IPS DF 4.7 (cell line): ENCODE measurements around the gene NUP214.

Experiments
- DNase-seq: peaks from one replicate; pipeline ENCODE4 v3.0.0-alpha.2; 2013; ENCODE audit warnings: low spot score; ENCODE audit errors: extremely low read depth

NUP214 gene

DNA sequence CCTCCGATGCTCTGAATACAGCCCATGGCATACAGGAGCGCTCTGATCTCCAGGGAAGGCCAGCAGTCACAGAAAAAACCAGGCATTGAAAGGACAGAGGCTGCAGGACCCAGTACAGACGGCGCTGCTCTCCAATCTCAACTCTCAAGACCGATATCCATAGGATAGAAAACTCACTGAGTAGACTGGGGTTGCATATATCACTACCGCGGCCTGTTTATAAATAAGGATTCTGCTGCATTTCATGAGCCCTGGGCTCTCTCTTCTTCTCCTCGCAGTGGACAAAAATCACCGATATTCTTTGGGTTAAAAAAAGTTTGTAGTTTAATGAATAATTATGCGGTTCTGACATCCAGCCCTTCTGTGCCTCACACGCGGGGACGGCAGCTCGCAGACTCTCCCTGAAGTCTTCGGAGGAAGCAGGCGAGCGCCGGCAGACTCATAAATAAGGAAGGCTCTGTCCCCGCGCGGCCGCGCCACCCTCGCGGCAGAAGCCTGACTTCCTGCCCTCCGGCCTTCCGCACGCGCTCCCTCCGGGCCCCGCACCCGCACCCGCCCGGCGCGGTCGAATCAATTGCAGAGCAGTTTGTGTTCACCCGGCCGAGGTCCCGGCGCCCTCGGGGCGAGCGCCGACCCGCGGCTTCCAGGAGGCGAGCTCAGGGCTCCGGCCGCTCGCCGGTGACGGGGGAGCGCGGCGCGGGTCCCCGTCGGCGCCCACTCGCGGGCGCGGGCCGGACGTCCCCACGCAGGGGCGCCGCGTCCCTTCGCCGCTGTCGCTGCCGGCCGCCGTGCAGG, 150.9 kb downstream of the NUP214 start, which contains the start of gene FAM78A:
TSS of gene FAM78A (minus strand) at position 417 of the 795 bp plus-strand sequence. CDS start at position 86, 331 bp downstream.
- no peak for DNase-seq

- DNase-seq = no peak
Measured at GRCh38 chr9:131276891-131277286, 151.5 kb downstream of the NUP214 start.

DNA sequence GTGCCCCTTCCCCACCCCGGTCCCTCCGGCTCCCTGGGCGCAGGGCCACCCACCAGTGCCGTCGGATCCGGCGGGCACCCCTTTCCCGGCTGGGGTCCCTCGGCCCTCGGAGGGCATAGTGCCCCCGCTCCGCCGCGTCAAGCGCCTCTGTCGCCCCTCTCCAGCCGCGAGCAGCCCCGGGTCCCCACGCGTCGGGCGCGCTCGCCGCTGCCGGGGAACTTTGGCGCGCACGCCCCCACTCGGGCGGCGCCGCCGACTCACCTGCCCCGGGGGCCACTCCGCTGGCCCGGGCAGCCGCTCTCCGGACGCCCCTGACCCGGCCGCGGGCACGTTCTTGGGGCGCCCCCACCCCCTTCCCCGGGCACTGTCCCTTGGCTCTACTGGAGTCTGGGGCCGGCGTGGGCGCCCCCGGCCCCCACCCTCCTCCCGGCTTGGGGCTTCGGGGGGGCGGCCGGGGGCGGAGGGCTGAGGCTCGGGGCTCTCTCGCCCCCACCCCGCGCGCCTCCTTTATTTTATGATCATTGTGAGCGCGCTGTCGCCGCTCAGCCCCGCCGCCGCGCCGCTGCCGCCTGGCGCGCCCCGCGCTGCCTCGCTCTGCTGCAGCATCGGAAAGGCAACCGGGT, 152.0 kb downstream of the NUP214 start:
- DNase-seq = no peak

- DNase-seq = no peak
Measured at GRCh38 chr9:131277910-131278701, 152.7 kb downstream of the NUP214 start.

DNA sequence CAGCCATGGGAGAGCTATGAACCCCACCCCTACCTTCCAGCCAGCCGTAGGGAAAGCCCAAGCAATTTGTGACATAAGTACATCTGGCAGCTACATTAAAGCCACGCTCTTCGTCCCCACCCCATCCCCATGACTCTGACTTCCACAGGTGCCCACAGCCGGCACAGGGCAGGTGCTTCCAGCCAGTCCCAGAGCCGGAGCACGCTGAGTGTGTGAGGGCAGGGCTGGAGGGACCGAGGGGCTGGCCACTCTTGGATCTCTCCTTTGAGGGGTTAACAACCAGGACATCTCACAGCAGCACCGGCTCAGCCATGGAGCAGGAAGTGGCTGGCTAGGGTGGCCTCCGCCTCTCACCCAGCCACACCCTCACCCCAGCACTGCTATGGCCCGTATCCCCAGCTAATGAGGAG, 153.3 kb downstream of the NUP214 start:
- no peak for DNase-seq

GRCh38 chr9:131279196-131279862, 153.9 kb downstream of the NUP214 start:
- no peak for DNase-seq

DNA sequence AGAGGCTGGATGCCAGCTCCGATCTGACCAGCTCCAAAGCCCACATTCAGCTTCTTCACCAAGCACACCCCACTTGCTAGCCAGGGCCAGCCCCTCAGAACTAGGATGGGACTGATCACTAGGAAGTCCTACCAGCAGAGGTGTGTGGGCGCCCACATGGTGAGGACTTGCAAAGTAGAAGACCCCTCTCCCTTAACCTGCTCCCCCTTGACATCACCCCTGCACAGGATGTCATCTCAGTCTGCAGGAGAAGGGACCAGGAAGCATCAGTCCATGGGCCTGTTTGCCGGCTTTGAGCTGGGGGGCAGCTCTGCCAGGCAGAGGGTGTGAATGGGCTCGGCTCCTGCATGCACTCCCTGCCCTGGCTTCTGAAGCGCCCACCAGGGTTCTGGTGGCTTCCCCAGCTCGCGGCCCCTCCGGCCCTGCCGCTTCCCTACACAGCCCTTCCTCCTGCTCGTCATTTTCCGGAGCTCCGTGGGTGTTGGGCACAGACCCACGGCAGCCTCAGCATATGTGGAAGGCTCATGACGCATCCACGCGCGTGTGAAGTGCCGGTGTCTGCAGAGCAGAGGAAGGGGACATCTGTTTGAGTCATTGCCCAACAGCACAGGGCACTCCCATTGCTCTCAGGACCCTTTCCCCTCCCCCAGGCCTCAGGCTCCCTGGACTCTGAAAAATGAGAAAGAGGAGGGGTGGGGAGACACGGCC, 154.6 kb downstream of the NUP214 start:
- no peak for DNase-seq

DNA sequence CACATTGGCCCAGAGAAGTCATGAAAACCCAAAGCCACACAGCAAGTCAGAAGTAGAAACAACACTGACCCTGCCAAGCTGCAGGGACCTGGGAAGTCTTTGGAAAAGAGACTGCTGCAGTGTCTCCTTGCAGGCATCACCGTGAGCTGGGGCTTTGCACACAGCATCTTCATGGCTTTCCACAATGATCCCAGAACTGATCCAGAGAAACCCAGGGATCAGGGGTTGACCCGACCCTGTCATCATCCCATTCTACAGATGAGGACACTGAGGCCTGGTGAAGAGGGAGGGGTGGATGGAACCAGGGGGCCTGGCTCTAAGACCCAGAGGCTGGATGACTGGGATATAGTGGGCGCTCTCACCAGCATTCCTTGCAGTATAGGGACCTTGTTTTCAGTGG, 155.3 kb downstream of the NUP214 start:
- no peak for DNase-seq

DNA sequence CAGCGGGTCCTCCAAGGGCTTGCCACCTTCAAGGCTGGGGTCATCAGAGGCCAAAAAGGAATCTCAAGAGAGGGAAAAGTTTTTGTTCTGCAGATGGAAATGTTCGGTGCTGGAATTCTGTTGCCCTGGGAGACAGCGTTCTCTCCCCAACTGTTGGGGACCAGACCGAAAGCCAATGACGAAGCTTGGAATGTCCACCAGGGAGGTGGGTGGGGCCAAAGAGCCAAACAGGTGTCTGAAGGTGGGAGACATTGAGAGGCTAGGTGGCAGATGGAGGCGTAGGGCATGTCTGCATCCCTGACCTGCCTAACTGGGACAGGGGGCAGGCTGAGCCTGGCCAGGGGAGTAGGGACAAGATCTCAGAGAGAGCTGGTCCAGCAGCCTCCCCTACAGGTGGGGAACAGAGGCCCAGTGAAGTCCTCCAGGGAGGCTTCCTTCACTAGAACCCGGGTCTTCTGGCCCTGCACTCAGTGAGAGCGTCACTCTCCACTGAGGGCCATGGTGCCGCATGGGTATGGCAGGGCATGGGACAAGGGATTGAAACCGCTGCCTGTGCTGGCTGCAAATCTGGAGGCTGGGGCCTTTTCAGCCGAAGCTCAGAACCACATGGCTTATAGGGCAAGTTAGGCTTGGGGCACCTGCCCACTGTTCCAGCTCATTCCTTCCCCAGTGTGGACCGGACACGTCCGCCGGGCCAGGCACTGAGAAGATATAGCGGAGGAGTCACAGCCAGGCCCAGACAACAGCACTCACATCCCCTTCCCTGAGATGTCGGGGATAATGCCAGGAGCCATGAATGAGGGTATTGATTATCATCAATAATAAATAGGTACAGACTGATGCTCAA, 156.0 kb downstream of the NUP214 start:
- no peak for DNase-seq

- DNase-seq = no peak
Measured at GRCh38 chr9:131282175-131282574, 156.8 kb downstream of the NUP214 start.

DNA sequence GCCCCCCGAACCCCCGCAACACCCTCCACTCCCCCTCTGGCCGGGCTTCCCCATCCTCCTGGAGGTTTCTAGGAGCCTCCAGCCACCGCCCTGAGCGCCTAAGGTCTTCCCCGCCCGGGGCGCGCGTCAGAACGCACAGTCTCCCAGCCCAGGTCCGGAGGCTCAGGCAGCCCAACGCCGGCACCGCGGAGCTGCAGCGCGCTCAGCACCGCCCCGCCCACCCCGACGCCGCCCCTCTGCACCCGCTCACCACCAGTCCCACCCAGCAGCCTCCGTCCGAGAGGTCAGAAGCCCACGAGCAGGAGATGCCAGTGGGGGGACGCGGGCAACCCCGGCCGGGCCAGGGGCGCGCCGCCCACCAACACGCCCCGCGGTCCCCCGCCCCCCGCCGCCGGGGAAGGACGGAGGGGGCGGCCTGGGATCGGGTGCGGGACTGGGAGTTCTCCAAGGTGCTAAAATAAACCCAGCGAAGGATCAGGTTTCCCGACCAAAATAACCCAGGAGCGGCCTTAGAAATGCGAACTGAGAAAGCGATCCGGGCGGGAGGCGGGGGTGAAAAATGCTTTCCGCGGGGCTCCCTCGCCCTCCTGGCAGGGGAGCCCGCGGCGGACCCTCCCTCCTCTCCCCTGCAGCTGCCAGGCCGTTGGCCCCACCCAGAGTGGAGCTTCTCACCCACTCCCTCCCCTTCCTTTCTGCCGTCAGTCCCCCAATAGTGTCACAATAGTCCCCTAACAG, 157.5 kb downstream of the NUP214 start:
- no peak for DNase-seq
